ENCODE measurements around the gene FRMPD3.

GRCh38 chrX:107421337-107421861 lies 28.1 kb upstream of the FRMPD3 start:
- TF ChIP-seq, protein P1, sequence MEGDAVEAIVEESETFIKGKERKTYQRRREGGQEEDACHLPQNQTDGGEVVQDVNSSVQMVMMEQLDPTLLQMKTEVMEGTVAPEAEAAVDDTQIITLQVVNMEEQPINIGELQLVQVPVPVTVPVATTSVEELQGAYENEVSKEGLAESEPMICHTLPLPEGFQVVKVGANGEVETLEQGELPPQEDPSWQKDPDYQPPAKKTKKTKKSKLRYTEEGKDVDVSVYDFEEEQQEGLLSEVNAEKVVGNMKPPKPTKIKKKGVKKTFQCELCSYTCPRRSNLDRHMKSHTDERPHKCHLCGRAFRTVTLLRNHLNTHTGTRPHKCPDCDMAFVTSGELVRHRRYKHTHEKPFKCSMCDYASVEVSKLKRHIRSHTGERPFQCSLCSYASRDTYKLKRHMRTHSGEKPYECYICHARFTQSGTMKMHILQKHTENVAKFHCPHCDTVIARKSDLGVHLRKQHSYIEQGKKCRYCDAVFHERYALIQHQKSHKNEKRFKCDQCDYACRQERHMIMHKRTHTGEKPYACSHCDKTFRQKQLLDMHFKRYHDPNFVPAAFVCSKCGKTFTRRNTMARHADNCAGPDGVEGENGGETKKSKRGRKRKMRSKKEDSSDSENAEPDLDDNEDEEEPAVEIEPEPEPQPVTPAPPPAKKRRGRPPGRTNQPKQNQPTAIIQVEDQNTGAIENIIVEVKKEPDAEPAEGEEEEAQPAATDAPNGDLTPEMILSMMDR (IDR thresholded peaks at IDR 0.05), result no peak
- TF ChIP-seq MAFK (IDR thresholded peaks at IDR 0.05; ENCODE audit: partially characterized antibody) (no peak), EHMT2 (IDR thresholded peaks at IDR 0.05; ENCODE audit: low read depth) (no peak), REST (IDR thresholded peaks at IDR 0.05) (no peak), MAZ (IDR thresholded peaks at IDR 0.05; ENCODE audit: borderline replicate concordance, low read depth, low read length) (no peak), HMGXB4 (CRISPR knock-in tag; IDR thresholded peaks at IDR 0.05; ENCODE audit: borderline replicate concordance) (no peak), EP300 (IDR thresholded peaks at IDR 0.05) (no peak), POLR2A (IDR thresholded peaks at IDR 0.05; ENCODE audit: low read length) (no peak), POLR2AphosphoS2 (conservative IDR thresholded peaks at IDR 0.05; ENCODE audit: low read length) (no peak), NFE2L2 (conservative IDR thresholded peaks at IDR 0.05; ENCODE audit: low read length) (no peak)
- TF ChIP-seq, protein P2, sequence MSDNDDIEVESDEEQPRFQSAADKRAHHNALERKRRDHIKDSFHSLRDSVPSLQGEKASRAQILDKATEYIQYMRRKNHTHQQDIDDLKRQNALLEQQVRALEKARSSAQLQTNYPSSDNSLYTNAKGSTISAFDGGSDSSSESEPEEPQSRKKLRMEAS (IDR thresholded peaks at IDR 0.05), result no peak
- TF ChIP-seq, protein P3, sequence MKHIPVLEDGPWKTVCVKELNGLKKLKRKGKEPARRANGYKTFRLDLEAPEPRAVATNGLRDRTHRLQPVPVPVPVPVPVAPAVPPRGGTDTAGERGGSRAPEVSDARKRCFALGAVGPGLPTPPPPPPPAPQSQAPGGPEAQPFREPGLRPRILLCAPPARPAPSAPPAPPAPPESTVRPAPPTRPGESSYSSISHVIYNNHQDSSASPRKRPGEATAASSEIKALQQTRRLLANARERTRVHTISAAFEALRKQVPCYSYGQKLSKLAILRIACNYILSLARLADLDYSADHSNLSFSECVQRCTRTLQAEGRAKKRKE (CRISPR knock-in tag; IDR thresholded peaks at IDR 0.05; ENCODE audit: low read depth), result no peak
- TF ChIP-seq, protein P4, sequence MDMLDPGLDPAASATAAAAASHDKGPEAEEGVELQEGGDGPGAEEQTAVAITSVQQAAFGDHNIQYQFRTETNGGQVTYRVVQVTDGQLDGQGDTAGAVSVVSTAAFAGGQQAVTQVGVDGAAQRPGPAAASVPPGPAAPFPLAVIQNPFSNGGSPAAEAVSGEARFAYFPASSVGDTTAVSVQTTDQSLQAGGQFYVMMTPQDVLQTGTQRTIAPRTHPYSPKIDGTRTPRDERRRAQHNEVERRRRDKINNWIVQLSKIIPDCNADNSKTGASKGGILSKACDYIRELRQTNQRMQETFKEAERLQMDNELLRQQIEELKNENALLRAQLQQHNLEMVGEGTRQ (IDR thresholded peaks at IDR 0.05), result no peak
